Endothelial cell of umbilical vein (primary cell): ENCODE results near the gene DNAJC7. TPM values are rescaled to one million over a fixed set of nuclear protein-coding genes. Genes with fewer than 3 reads are reported as not detected.

Source experiments
- BruUV-seq: library from RNA; stranded (reverse); fragments of 400-500 nt; replicated peaks from 2 replicates; lab custom pipeline; 2021; lab: Mats Ljungman, UMichigan
- CTCF ChIA-PET: fragments of 300-600, 350-600 bp; sonication (Branson Sonifier 250); formaldehyde crosslinking; loops from one replicate; lab custom pipeline; 2021; ENCODE audit warnings: antibody characterized with exemption, inconsistent platforms; lab: Charles Lee
- POLR2A ChIA-PET: fragments of 300-600, 350-600 bp; sonication (Branson Sonifier 250); formaldehyde crosslinking; loops from one replicate; lab custom pipeline; 2021; ENCODE audit warnings: antibody characterized with exemption, inconsistent platforms; lab: Charles Lee
- DNase-seq: peaks from one replicate; pipeline ENCODE4 v3.0.0-alpha.2; 2011; ENCODE audit warnings: low read depth, low spot score
- FAIRE-seq: peaks from 2 replicates; lab custom pipeline; 2011; peaks lifted over from hg19 to GRCh38; lab: Jason Lieb, UNC
- H2AFZ ChIP-seq: 2 replicates; pipeline ENCODE4 v1.6.0; 2012; ENCODE audit warnings: low read depth, low read length, control low read depth, inconsistent platforms
- H3K27ac ChIP-seq: 2 replicates; pipeline ENCODE4 v1.5.1; 2011; ENCODE audit warnings: low read depth, mild to moderate bottlenecking, control low read depth, low read length, moderate library complexity; ENCODE audit not compliant: insufficient read depth
- H3K27me3 ChIP-seq, 2 experiments: 2 replicates each; pipeline versions ENCODE4 v1.6.0 to v1.6.1; 2011; ENCODE audit warnings: low read length in 2 of 2, mixed read lengths in 1 of 2; ENCODE audit not compliant: control insufficient read depth in 2 of 2, insufficient read depth in 2 of 2
- H3K36me3 ChIP-seq, 2 experiments: 2 replicates in 1 of 2; 3 replicates in 1 of 2; pipeline ENCODE4 v1.5.1; 2011; ENCODE audit warnings: low read length in 2 of 2, mild to moderate bottlenecking in 1 of 2, moderate library complexity in 1 of 2; ENCODE audit not compliant: control insufficient read depth in 2 of 2, insufficient read depth in 2 of 2; ENCODE audit errors: extremely low read depth in 1 of 2
- H3K4me1 ChIP-seq: 3 replicates; pipeline ENCODE4 v1.5.1; 2011; ENCODE audit warnings: mild to moderate bottlenecking, low read length; ENCODE audit not compliant: control insufficient read depth, insufficient read depth; ENCODE audit errors: extremely low read depth
- H3K4me2 ChIP-seq: 2 replicates; pipeline ENCODE4 v1.6.1; 2011; ENCODE audit warnings: low read length, control low read depth, mixed read lengths; ENCODE audit not compliant: insufficient read depth
- H3K4me3 ChIP-seq, 3 experiments: fragments of 200-600 bp in 1 of 3; sonication (generic), shearing (Covaris generic) in 1 of 3; replicated peaks in 1 of 3; 2 replicates each; pipeline ENCODE4 v1.5.1; 2011 to 2016; ENCODE audit warnings: control low read depth in 3 of 3, low read length in 3 of 3, mild to moderate bottlenecking in 2 of 3, inconsistent platforms in 1 of 3, low read depth in 1 of 3, moderate library complexity in 1 of 3; ENCODE audit not compliant: insufficient read depth in 1 of 3
- H3K79me2 ChIP-seq: 2 replicates; pipeline ENCODE4 v1.6.0; 2012; ENCODE audit warnings: low read length, inconsistent platforms; ENCODE audit not compliant: control insufficient read depth, insufficient read depth
- H3K9ac ChIP-seq: replicated peaks from 2 replicates; pipeline ENCODE3; 2011; ENCODE audit warnings: low read length, control low read depth; ENCODE audit not compliant: insufficient read depth; ENCODE audit errors: extremely low read depth
- H3K9me1 ChIP-seq: replicated peaks from 3 replicates; pipeline ENCODE4 v1.6.0; 2011; ENCODE audit warnings: mild to moderate bottlenecking, low read length; ENCODE audit not compliant: control insufficient read depth, insufficient read depth; ENCODE audit errors: extremely low read depth
- H3K9me3 ChIP-seq: replicated peaks from 2 replicates; pipeline ENCODE4 v1.5.1; 2012; ENCODE audit warnings: low read length, inconsistent platforms; ENCODE audit not compliant: control insufficient read depth, insufficient read depth
- H4K20me1 ChIP-seq: replicated peaks from 2 replicates; pipeline ENCODE3; 2011; ENCODE audit warnings: mild to moderate bottlenecking, low read length; ENCODE audit not compliant: control insufficient read depth, insufficient read depth; ENCODE audit errors: extremely low read depth
- EZH2 ChIP-seq: IDR thresholded peaks from 2 replicates; pipeline ENCODE4 v1.6.1; 2012; ENCODE audit warnings: borderline replicate concordance, low read depth, mild to moderate bottlenecking, moderate library complexity, low read length, inconsistent platforms; ENCODE audit not compliant: severe bottlenecking
- FOS ChIP-seq: IDR thresholded peaks from 2 replicates; pipeline ENCODE4 v1.6.1; 2011; ENCODE audit warnings: mild to moderate bottlenecking, low read length, moderate library complexity, borderline replicate concordance; ENCODE audit not compliant: insufficient read depth
- GATA2 ChIP-seq: IDR thresholded peaks from 2 replicates; pipeline ENCODE4 v1.7.0; 2011; ENCODE audit warnings: low read depth, mild to moderate bottlenecking, moderate library complexity, mixed read lengths, low read length; ENCODE audit not compliant: insufficient read length, insufficient read depth
- JUN ChIP-seq: IDR thresholded peaks from 2 replicates; pipeline ENCODE4 v1.6.1; 2011; ENCODE audit warnings: borderline replicate concordance, low read depth; ENCODE audit not compliant: insufficient read length, insufficient read depth
- MYC ChIP-seq: IDR thresholded peaks from one replicate; pipeline ENCODE4 v1.6.1; 2011; ENCODE audit warnings: mild to moderate bottlenecking, low read depth, low read length
- POLR2A ChIP-seq: IDR thresholded peaks from 2 replicates; pipeline ENCODE4 v1.6.1; 2012; ENCODE audit warnings: low read depth, mild to moderate bottlenecking, control low read depth, low read length
- POLR2AphosphoS5 ChIP-seq: IDR thresholded peaks from 2 replicates; pipeline ENCODE4 v1.6.1; 2012; ENCODE audit warnings: low read depth, mild to moderate bottlenecking, control low read depth, low read length, moderate library complexity; ENCODE audit not compliant: insufficient read depth
- dilution Hi-C: fragments of 300-500 bp; cut with MboI; formaldehyde crosslinking; loops from one replicate; pipeline ENCODE4 v1.15.0; 2019; ENCODE audit warnings: low sequenced_read_pairs; ENCODE audit not compliant: extremely low pct_ligation_motif_present
- intact Hi-C: fragments of 100-400 bp; cut with micrococcal nuclease; formaldehyde crosslinking; loops from one replicate; pipeline ENCODE4 v1.10.0; 2022
- polyA plus RNA-seq, 4 experiments: library from polyadenylated mRNA; depleted of rRNA in 3 of 4; stranded (reverse) in 3 of 4; unstranded in 1 of 4; fragments of >200 nt; gene quantifications; 2 replicates each; pipeline versions ENCODE4 v1.2.1 to v1.2.3, GENCODE V29; 2011 to 2012; ENCODE audit warnings: missing spikeins in 1 of 4
- total RNA-seq: library from RNA; stranded (reverse); gene quantifications from 2 replicates; pipeline ENCODE4 v1.2.3, GENCODE V29; 2021
- TF ChIP-seq, protein P1 (sequence below), 2 donors: IDR thresholded peaks; 1 replicate in 1 of 2; 2 replicates in 1 of 2; pipeline ENCODE4 v1.5.1; 2011; ENCODE audit warnings: low read length in 2 of 2, mild to moderate bottlenecking in 2 of 2, moderate library complexity in 2 of 2, control low read depth in 1 of 2, inconsistent platforms in 1 of 2, low read depth in 1 of 2; ENCODE audit not compliant: insufficient read depth in 1 of 2; ENCODE audit errors: extremely low read depth in 1 of 2
- TF ChIP-seq, protein P2 (sequence below): IDR thresholded peaks from 2 replicates; pipeline ENCODE4 v1.6.1; 2011; ENCODE audit not compliant: insufficient read depth, insufficient read length

The DNAJC7 gene
- total and polyA plus RNA-seq, 2 donors (not counting 3 experiments of a cell fraction or from before 2014, with no cell fraction given), result 19.8 to 111 TPM

DNA sequence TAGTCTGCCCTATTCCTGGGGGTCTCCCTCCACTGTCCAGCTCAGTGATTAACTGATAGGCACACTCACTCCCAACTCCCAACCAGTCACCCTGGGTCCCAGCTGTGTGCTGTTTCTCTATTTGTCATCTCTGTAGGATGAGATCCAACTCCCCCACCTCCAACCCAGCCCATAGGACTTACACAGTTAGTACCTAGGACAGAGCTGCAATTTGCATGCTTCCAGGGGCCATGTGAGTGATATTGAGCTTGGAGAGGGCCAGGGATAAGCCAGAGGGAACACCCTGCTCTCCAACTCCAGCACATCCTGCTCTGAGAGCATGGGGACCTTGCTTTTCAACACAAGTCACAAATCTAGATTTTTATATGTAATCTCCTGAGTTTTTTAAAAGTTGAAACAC lies 24.4 kb upstream of the DNAJC7 start:
- no peak for FAIRE-seq

More for the DNA sequence above, 24.4 kb upstream of the DNAJC7 start:
- no TSS peak for BruUV-seq
- Histone ChIP-seq H3K4me3 (no peak overlapping the region), H2AFZ (no peak overlapping the region), H3K27me3 (no peaks in the 10 kb centered on the region), H3K36me3 (no peaks in the 10 kb centered on the region), H3K27ac (no peak overlapping the region), H3K9ac (no peak overlapping the region), H4K20me1 (no peaks in the 10 kb centered on the region), H3K79me2 (no peaks in the 10 kb centered on the region), H3K9me1 (no peaks in the 10 kb centered on the region), H3K9me3 (no peaks in the 10 kb centered on the region), H3K4me1 (no peaks in the 10 kb centered on the region), H3K4me2 (no peak overlapping the region)
- TF ChIP-seq POLR2AphosphoS5 (no peak), JUN (no peak), MYC (no peak), EZH2 (no peak), POLR2A (no peak), FOS (no peak), GATA2 (no peak)
- TF ChIP-seq, protein P1, sequence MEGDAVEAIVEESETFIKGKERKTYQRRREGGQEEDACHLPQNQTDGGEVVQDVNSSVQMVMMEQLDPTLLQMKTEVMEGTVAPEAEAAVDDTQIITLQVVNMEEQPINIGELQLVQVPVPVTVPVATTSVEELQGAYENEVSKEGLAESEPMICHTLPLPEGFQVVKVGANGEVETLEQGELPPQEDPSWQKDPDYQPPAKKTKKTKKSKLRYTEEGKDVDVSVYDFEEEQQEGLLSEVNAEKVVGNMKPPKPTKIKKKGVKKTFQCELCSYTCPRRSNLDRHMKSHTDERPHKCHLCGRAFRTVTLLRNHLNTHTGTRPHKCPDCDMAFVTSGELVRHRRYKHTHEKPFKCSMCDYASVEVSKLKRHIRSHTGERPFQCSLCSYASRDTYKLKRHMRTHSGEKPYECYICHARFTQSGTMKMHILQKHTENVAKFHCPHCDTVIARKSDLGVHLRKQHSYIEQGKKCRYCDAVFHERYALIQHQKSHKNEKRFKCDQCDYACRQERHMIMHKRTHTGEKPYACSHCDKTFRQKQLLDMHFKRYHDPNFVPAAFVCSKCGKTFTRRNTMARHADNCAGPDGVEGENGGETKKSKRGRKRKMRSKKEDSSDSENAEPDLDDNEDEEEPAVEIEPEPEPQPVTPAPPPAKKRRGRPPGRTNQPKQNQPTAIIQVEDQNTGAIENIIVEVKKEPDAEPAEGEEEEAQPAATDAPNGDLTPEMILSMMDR (IDR thresholded peaks at IDR 0.05; ENCODE audit: extremely low read depth in 1 of 2, insufficient read depth in 1 of 2, low read depth in 1 of 2, low read length in 2 of 2), result no peak
- TF ChIP-seq, protein P2, sequence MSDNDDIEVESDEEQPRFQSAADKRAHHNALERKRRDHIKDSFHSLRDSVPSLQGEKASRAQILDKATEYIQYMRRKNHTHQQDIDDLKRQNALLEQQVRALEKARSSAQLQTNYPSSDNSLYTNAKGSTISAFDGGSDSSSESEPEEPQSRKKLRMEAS, result no peak
- no peak for DNase-seq
- POLR2A ChIA-PET, result no interaction called here
- intact Hi-C loops (no loop called here), dilution Hi-C loops (no loop called here)
- CTCF ChIA-PET, result interaction anchor here (0.8 to 3.2 kb wide), 7 partner anchors 8 to 60 kb away, joined by 3 to 21 read pairs (median 8); partner anchors contain the start of gene NKIRAS2
